CD4-positive, alpha-beta T cell treated with Interleukin-4 for 1 hour (primary cell): ENCODE data around the gene TAS1R2.
"Not testable (repeated sequence)": the region's sequence is repeated elsewhere in the genome, so short reads cannot be mapped to it uniquely, and the experiment has no call there.

ENCODE experiments used
- DNase-seq, 2 donors: peaks; one replicate each; pipeline ENCODE4 v3.0.0-alpha.2; 2020 to 2022

Gene TAS1R2

DNA sequence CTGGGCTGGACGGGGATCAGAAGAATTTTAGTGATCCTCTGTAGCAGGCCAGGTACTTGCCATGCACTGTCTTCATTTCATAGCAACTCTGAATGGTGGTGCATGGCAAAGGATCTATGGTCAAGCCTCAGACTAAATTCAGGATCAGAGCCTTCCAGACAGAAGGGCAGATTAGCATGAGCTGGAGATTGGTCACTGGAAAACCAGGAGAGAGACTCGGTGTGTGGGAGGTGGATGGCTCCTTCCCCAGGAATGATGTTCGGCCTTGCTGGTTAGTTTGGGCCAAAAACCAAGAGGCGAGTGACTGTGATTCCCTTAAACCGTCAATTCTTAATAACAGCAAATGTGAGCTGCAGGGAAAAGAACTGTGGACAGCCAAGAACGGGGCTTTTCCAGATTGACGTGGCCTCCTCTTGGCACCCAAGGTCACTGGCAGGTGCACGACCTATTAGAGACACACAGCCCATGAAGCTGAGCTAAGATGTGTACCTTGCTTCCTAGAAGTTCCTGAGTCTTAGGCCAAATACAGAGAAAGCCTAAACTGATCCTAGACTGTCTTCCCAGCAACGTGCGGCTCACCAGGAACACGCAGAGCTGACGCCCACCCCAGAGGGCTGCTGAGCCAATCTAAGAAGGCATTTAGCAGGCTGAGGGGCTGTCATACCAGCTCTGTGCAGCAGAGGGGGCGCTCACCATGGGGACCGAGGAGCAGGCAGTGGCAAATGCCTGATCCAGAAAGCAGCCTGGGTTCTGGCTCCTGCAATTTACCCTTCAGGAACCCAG is 24.4 kb upstream of the TAS1R2 start:
- peak; percentile 69 for DNase-seq

DNA sequence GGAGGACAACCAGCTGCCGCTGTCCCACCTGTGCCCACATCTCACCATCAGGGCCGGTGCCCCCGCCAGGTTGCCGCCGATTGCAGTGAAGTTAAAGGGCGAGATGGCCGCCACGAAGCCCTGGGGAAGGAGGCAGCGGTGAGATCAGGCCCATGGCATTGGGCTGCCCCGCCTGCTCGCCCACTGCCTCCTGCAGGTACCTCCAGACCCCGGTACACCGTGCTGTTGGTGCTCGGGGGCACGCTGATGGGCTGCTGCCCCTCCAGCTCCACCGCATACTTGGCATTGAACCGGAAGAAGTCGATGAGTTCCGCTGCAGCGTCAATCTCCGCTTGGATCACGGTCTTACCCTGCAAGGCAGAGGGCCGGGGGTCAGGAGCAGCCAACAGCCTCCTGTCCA is 23.6 kb upstream of the TAS1R2 start:
- DNase-seq = no peak

DNA sequence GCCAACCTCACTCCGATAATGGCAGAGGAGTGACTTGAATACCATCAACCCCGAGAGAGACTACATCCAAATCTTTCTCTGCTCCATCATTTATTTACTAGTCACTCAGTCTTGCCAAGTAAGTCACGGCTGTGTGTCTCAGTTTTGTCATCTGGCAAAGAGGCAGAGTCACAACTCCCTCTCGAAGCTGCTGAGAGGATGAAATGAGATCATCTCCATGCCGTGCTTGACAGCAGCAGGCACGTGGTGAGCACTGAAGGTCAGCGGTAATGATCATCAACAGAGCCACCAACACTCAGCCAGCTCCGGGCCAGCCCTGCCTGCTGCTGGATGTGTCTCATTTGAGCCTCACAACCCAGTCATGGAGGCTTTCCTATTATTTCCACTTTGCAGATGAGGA is 23.0 kb upstream of the TAS1R2 start:
- DNase-seq = no peak

GRCh38 chr1:18881642-18882431 is 22.4 kb upstream of the TAS1R2 start:
- no peak for DNase-seq

GRCh38 chr1:18881164-18881563 is 21.7 kb upstream of the TAS1R2 start:
- no peak for DNase-seq

- no peak for DNase-seq
Observed at GRCh38 chr1:18880585-18880984, 21.1 kb upstream of the TAS1R2 start.

DNA sequence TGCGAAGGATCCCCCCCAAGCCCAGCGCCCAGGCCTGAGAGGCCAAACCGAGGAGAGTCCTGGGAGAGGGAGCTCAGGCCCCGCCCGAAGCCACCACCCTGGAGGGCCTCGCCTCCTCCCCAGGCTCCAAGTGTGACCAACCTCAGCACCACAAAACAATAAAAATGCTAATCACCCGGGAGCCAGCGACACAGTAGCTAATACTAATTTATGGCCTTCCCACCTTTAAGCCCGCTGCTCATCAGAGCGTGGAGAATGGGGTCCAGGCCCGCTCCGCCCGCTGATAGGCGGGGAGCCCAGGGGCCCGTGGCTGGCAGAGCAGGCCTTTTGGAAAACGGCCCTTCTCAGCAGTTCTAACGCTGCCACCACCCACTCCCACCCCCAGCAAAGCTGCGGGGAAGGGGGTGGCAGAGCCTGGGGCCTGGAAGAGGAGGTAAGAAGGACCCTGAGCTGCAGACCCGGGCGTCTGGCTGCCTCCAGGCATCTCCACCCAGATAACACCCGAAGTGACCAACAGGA is 20.4 kb upstream of the TAS1R2 start:
- DNase-seq = no peak

DNA sequence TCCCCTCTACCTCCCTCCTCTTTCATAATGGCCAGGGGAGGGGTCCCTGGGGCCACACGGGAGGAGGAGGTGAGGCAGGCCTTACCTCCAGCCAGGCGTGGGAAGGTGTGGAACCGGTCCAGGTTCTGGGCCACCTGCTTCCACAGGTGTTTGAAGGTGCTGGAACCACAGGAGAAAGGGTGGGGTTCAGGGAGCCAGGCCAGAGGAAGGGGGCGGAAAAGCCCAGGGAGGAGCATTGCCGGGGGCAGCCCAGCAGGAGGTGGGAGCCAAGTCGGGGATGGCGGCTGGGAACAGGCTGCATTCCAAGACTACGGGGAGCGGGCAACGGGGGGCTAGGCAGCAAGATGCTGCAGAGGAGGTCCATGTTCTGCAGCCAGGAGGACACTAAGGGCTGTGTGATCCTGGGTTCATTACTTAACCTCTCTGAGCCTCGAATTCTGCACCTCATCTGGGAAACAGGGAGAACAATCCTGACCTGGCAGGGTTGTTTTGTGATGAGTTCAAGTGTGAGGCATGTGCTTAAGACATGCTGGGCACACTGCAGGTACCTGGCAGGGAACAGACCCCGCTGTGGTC is 19.8 kb upstream of the TAS1R2 start:
- DNase-seq = no peak

DNA sequence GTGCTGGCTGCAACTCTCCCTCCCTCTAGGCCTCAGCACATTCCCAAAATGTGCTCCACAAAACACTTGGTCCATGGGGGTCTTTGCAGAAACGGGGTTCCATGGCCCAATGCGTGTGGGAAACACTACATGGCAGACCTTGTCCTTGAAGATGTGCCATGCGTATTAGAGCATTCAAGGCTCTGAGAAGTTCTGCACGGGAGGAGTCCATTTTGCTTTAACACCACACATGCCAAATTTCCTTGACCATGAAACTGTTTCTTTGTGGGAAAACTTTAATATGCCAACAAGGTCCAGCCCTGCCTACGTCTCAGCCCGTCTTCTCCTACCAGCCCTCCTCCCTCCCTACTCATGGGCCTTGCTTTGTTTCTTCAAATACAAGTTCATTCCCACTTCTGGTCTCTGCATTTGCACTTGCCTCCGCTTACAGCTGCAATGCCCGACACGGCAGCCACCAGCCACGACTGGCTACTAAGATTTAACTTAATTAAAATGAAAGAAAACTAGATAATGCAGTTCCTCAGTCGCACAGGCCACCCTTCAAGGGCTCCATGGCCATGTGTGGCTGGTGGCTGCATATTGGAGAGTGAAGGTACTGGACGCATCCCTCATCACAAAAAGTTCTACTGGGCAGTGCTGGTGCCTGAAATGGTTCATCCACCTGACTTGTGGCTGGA is 19.2 kb upstream of the TAS1R2 start:
- DNase-seq = no peak

GRCh38 chr1:18877282-18877681 is 17.8 kb upstream of the TAS1R2 start:
- no peak for DNase-seq

DNA sequence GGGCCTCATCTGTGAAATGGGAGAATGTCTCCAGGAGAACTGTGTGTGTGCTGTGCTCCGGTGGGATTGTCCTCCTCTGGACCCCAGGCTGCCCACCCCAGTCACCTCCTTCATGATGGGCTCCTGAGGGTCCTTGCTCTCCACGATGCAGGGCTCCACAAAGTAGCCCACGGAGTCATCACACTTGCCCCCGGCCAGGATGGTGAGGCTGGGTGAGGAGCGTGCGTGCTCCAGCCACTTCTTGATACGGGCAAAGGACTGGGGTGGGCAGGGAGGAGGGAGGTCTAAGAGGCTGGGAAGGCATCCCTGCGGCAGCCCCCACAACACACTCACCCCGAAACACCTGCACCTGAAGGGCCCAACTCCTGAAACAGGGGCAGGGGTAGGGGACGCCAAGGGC is 16.8 kb upstream of the TAS1R2 start:
- DNase-seq = no peak

- no peak for DNase-seq
Observed at GRCh38 chr1:18875796-18876128, 16.3 kb upstream of the TAS1R2 start.

- DNase-seq = peak; percentile 64 to 65
Observed at GRCh38 chr1:18875107-18875795, 15.8 kb upstream of the TAS1R2 start.

DNA sequence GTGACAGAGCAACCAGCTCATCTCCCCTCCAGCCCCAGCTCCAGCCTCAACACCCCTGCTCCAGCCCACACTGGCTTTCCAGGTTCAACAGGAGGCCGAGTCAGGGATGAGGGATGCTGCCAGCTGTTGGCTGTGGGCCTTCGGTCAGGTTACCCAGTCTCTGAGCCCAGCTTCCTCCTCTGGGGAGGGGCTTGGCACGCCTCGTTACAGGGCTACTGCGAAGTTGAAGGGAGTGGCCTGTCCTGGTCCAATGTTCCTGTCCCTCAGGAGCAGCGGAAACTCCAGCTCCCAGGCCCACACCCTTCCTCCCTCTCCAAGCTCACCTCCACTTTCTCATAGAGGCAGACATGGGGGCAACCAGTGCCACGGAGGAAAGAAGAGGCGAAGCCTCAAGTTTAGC is 15.1 kb upstream of the TAS1R2 start:
- DNase-seq = no peak

GRCh38 chr1:18874036-18874435 is 14.6 kb upstream of the TAS1R2 start:
- DNase-seq = no peak

DNA sequence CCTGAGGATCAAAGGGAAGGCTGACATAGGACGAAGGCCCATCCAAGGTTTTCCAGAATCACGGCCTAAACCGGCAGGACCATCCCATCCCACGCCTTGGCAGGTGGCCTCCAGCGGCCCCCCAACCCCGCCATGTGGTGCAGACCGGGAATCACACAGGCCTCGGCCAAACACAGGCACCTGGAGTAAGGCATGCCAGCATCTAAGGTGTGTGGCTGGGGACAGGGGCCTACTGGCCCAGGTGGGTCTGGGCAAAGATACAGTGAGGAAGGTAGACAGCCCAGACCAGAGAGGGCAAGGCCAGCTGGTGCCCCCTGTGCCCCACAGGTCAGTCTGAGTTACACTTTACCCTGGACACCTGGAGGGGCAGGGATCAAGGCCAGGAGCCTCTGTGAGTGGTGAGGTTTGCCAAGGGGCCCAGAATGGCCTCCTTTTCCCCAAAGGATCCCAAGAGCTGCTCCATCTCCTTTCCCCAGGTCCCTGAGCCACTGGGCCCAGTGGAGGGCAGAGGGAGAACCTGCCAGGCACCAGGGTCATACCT is 12.7 kb upstream of the TAS1R2 start:
- no peak for DNase-seq

DNA sequence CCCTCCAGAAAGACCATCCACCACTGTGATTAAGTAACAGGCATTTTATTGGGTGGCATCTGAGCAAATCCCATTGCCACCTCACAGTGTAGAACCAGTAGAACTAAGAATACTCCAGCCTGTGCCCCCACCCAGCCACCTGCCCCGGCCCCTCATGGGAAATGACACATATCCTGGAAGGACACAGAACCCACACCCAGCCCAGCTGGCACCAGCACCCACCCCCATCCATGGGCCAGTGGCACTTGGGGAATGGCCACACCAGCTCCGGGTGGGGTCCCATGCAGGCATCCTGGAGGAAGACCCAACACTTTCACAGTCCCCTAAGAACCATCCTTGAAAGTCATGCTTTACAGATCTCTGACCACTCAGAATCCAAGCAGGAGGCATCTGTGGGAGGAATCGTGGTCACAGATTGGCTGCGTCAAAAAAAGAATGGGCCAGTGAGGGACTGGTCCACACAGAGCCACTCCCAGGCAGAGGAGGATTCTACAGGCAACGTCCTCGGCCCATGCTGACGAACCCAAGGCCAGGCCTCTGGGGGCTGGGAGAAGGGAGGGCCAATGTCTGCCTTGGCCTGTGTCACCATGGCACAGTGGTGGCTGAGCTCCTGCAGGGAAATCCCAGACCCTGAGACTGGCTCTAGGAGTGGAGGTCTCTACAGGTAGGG is 12.1 kb upstream of the TAS1R2 start:
- no peak for DNase-seq

- no peak for DNase-seq
Observed at GRCh38 chr1:18870957-18871356, 11.5 kb upstream of the TAS1R2 start.

- not testable (repeated sequence) for DNase-seq
Observed at GRCh38 chr1:18870595-18870865, 11.1 kb upstream of the TAS1R2 start.

- DNase-seq = no peak
Observed at GRCh38 chr1:18869847-18870594, 10.6 kb upstream of the TAS1R2 start.

- no peak for DNase-seq
Observed at GRCh38 chr1:18868801-18869424, 9.5 kb upstream of the TAS1R2 start.
